Neural cell (in vitro differentiated cells): ENCODE measurements around the gene SERPINH1.

Experiments used
- EP300 ChIP-seq: fragments of 450-650 bp; conservative IDR thresholded peaks from 2 replicates; pipeline ENCODE4 v1.6.1; 2014; ENCODE audit warnings: antibody characterized with exemption, mild to moderate bottlenecking, moderate library complexity; ENCODE audit not compliant: poor library complexity, severe bottlenecking
- EZH2 ChIP-seq: fragments of 200-600, 300-800 bp; shearing (Covaris generic), sonication (generic); IDR thresholded peaks from 2 replicates; pipeline ENCODE4 v1.6.1; 2014; ENCODE audit warnings: antibody characterized with exemption, low read length, borderline replicate concordance, mild to moderate bottlenecking; ENCODE audit not compliant: insufficient read depth, poor library complexity, severe bottlenecking
- MXI1 ChIP-seq: fragments of 450-650 bp; conservative IDR thresholded peaks from 2 replicates; pipeline ENCODE4 v1.6.1; 2014; ENCODE audit warnings: antibody characterized with exemption, mild to moderate bottlenecking; ENCODE audit not compliant: poor library complexity, severe bottlenecking
- POLR2AphosphoS5 ChIP-seq: IDR thresholded peaks from 2 replicates; pipeline ENCODE4 v1.6.1; 2012
- RAD21 ChIP-seq: fragments of 450-650 bp; conservative IDR thresholded peaks from 2 replicates; pipeline ENCODE4 v1.6.1; 2014; ENCODE audit warnings: antibody characterized with exemption, mild to moderate bottlenecking, moderate library complexity
- SMC3 ChIP-seq: fragments of 450-650 bp; conservative IDR thresholded peaks from 2 replicates; pipeline ENCODE4 v1.6.1; 2014; ENCODE audit warnings: antibody characterized with exemption, mild to moderate bottlenecking, moderate library complexity; ENCODE audit not compliant: poor library complexity
- TAF1 ChIP-seq: IDR thresholded peaks from 2 replicates; pipeline ENCODE4 v1.6.1; 2012; ENCODE audit warnings: low read depth
- TF ChIP-seq, protein P1 (sequence below): fragments of 450-650 bp; IDR thresholded peaks from 2 replicates; pipeline ENCODE4 v1.5.1; 2014; ENCODE audit warnings: antibody characterized with exemption, mild to moderate bottlenecking, moderate library complexity; ENCODE audit not compliant: poor library complexity, severe bottlenecking

DNA sequence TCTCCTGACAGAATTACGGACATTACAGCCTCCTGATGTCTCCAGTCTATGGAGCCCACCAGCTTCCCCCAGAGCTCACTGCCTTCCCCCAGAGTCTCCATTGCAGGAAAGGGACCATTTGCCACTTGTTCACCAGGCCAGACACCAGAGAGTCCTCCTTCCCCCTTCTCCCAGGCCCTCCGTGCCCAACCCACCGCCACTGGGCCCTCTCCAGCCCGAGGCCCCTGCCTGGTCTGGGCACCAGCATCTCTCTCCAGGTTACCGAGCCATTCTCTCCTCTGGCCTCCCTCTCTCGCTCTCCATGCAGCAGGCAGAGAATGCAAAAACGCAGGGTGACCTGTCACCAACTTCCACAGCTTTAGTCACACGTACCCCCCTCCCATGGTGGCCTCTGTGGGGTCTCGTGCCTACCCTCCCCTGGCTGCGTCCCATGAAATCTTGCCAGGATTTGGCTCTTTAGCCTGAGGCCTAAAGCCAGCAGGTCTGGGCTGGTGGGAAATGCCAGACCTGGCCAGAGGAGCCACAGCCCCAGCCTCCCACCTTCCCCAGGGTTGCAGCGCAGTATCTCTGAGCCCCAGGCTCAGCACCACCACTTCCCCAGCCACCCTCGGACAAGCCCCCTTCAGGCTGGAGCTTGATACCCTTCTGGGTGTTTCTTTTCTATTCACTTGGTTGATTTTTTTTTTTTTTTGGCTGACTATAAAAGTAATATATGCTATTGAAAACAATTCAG is 6.8 kb upstream of the SERPINH1 start:
- TF ChIP-seq EZH2 (no peak), EP300 (no peak), POLR2AphosphoS5 (no peak), RAD21 (no peak), TAF1 (no peak), SMC3 (no peak), MXI1 (no peak)
- TF ChIP-seq, protein P1, sequence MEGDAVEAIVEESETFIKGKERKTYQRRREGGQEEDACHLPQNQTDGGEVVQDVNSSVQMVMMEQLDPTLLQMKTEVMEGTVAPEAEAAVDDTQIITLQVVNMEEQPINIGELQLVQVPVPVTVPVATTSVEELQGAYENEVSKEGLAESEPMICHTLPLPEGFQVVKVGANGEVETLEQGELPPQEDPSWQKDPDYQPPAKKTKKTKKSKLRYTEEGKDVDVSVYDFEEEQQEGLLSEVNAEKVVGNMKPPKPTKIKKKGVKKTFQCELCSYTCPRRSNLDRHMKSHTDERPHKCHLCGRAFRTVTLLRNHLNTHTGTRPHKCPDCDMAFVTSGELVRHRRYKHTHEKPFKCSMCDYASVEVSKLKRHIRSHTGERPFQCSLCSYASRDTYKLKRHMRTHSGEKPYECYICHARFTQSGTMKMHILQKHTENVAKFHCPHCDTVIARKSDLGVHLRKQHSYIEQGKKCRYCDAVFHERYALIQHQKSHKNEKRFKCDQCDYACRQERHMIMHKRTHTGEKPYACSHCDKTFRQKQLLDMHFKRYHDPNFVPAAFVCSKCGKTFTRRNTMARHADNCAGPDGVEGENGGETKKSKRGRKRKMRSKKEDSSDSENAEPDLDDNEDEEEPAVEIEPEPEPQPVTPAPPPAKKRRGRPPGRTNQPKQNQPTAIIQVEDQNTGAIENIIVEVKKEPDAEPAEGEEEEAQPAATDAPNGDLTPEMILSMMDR = no peak
